Gastrocnemius medialis (tissue), 4 donors: ENCODE measurements around the gene ATP6V0B. TPM values are rescaled to one million over a fixed set of nuclear protein-coding genes. Genes with fewer than 3 reads are reported as not detected.

Source experiments
- ATAC-seq, 2 donors: fragments of 150-250 bp; one replicate each; pipeline ENCODE4 v1.9.1; 2016
- DNase-seq, 2 donors: peaks; one replicate each; pipeline ENCODE4 v3.0.0-alpha.2; 2019
- H3K27ac ChIP-seq, 4 donors: fragments of 200-600 bp; sonication (generic); 1 replicate in 1 of 4; 2 replicates in 3 of 4; pipeline ENCODE4 v1.5.1; 2016 to 2018; ENCODE audit warnings: mild to moderate bottlenecking in 2 of 4, moderate library complexity in 1 of 4
- H3K27me3 ChIP-seq, 3 donors: fragments of 200-600 bp; sonication (generic) in 2 of 3; 1 replicate in 1 of 3; 2 replicates in 2 of 3; pipeline versions ENCODE4 v1.5.1 to v1.6.0; 2016 to 2019; ENCODE audit warnings: mild to moderate bottlenecking in 1 of 3, moderate library complexity in 1 of 3
- H3K36me3 ChIP-seq, 2 donors: fragments of 200-600 bp; sonication (generic) in 1 of 2; one replicate each; pipeline ENCODE4 v1.5.1; 2017 to 2018
- H3K4me1 ChIP-seq, 2 donors: fragments of 200-600 bp; sonication (generic) in 1 of 2; one replicate each; pipeline ENCODE4 v1.5.1; 2016 to 2017; ENCODE audit warnings: mild to moderate bottlenecking in 2 of 2
- H3K4me3 ChIP-seq, 4 donors: fragments of 200-600 bp; sonication (generic) in 3 of 4; 1 replicate in 1 of 4; 2 replicates in 3 of 4; pipeline ENCODE4 v1.5.1; 2016 to 2019; ENCODE audit warnings: mild to moderate bottlenecking in 2 of 4
- H3K9me3 ChIP-seq, 3 donors: fragments of 200-600 bp; sonication (generic) in 2 of 3; 1 replicate in 1 of 3; 2 replicates in 2 of 3; pipeline ENCODE4 v1.5.1; 2016 to 2019
- CTCF ChIP-seq, 5 experiments: fragments of 450-650 bp in 3 of 5; fragments of 200-600 bp in 2 of 5; sonication (generic) in 2 of 5; IDR thresholded peaks in 4 of 5; conservative IDR thresholded peaks in 1 of 5; 1 replicate in 4 of 5; 2 replicates in 1 of 5; pipeline ENCODE4 v1.5.1; 2016 to 2019; ENCODE audit warnings: antibody characterized with exemption in 5 of 5, mild to moderate bottlenecking in 3 of 5, moderate library complexity in 3 of 5
- POLR2A ChIP-seq, 2 donors: fragments of 450-650 bp; IDR thresholded peaks; one replicate each; pipeline ENCODE4 v1.6.1; 2017; ENCODE audit warnings: antibody characterized with exemption in 2 of 2, mild to moderate bottlenecking in 2 of 2, moderate library complexity in 2 of 2
- in situ Hi-C, 4 donors: fragments of 200-750 bp; cut with MboI; loops; one replicate each; pipeline versions ENCODE4 v1.15.0 to v1.8.0; 2017; ENCODE audit warnings: low sequenced_read_pairs in 4 of 4
- intact Hi-C: fragments of 100-400 bp; cut with DNase I; formaldehyde crosslinking; loops from one replicate; pipeline ENCODE4 v1.15.1; 2023; ENCODE audit warnings: low total_unique reads
- total RNA-seq, 4 donors: library from RNA; depleted of rRNA; stranded (reverse); fragments of >200 nt; gene quantifications; one replicate each; pipeline versions ENCODE4 v1.1.0 to v1.2.3, GENCODE V29; 2016

Gene ATP6V0B
- total RNA-seq, 4 donors from 2014 or later = 156 to 242 (median 195) TPM

DNA sequence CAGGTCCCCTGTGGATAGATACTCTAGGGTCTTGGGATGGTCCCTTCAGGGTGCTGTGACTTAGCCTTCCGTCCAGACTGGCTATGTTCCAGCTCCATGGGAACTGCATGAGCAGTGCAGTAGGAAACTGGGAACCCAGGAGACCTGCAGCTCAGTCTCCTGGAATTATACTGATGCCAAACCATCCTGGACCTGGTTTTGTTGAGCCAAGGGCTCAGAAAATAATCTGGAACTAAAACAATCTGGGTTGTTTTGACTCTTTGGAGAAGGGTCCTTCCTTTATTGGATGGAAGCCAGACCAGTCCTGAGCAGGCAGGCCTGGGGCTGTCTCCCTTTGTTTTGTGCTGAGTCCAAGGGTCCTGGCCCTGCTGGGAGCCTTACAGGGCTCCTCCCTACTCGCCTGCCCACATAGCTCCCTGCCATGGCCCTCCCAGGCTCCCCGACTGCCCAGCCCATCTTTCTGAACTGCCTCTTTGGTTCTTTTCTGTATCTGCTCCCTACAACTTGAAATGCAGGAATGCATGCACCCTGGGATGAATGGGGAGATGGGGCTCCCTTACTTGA is 26.8 kb upstream of the ATP6V0B start:
- TF ChIP-seq POLR2A (IDR thresholded peaks at IDR 0.05) = no peak
- no peaks in the 10 kb centered on the region for H3K27me3 ChIP-seq
- no peak for DNase-seq
- H3K27ac ChIP-seq = peak overlapping the region; percentile 90 to 97 (median 94)
- H3K4me3 ChIP-seq = peak overlapping the region; percentile 73 to 85 (median 80)
- ATAC-seq = no peak
- H3K4me1 ChIP-seq = peaks cover 67 to 70% of the 10 kb centered on the region in 2 donors
- in situ Hi-C loops (loop anchor here in 2 of 4 donors (25.0 kb wide), 1 partner anchor 411 kb away; the partner anchor contains the start of gene PTPRF (in 2 of the 2)), intact Hi-C loops (loop anchor here (2.0 to 5.0 kb wide), 4 partner anchors 67 to 241 kb away; partner anchors contain the start of gene ST3GAL3)
- H3K9me3 ChIP-seq = no peaks in the 10 kb centered on the region
- H3K36me3 ChIP-seq = peaks cover 0 to 12% of the 10 kb centered on the region in 2 donors

- H3K27ac ChIP-seq = peak overlapping the region; percentile 90 to 97 (median 94)
- H3K4me1 ChIP-seq = peaks cover 82 to 86% of the 10 kb centered on the region in 2 donors
- H3K27me3 ChIP-seq = no peaks in the 10 kb centered on the region
- H3K9me3 ChIP-seq = no peaks in the 10 kb centered on the region
- no peak for DNase-seq
- in situ Hi-C loops = loop anchor here in 2 of 4 donors (25.0 kb wide), 1 partner anchor 412 kb away; the partner anchor contains the start of gene PTPRF (in 2 of the 2)
- H3K4me3 ChIP-seq = no peak overlapping the region
- TF ChIP-seq CTCF (IDR thresholded peaks at IDR 0.05 in 4 of 5, conservative IDR thresholded peaks at IDR 0.05 in 1 of 5) (no peak), POLR2A (IDR thresholded peaks at IDR 0.05) (no peak)
- intact Hi-C loops = loop anchor here (5.0 kb wide), 3 partner anchors 87 to 828 kb away; partner anchors contain the start of genes RPS8 and ST3GAL3
- H3K36me3 ChIP-seq = peaks cover 0 to 12% of the 10 kb centered on the region in 2 donors
- ATAC-seq = no peak
These were observed 25.1 kb upstream of the ATP6V0B start for GRCh38 chr1:43949678-43950077.

DNA sequence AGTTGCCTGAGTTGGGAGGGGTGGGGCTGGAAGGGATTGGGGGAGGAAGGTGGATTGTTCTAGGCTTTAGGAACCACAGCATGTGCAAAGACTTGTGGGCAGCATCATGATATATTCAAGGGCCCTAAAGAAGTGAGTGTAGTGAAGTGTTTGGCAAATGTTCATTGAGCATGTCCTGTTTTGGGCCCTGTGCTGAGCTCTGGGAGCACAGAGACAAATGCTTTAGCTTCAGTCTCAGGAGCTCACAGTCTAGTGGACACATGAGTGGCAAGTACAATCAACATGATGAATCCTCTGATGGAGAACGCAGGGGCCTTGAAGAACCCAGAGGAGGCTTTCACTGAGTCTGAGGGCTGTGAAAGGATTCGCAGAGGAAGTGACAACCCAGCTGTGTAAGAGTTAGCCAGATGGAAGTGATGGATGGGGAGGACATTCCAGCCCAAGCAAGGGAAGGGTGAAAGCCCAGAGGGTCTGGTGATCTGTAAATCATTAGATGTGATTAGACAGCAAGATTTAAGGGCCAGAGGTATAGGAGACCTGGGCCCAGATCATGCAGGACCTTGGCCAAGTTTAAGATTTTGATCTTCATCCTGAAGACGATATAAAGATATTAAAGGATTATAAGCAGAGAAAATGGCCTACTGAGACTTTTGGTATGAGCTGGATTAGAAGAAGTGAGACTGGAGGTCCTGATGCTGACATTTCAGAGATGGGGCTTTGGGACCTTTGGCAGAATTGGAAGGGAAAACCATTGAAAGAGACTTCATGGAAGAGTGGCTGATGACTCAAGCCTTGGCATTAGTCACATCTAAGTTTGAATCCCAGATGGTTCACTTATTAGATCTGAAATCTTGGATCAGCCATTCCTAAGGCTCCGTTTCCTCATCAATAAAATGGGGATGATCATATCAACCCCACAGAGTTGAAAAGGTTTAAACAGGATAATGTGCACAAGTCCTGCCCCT is 23.5 kb upstream of the ATP6V0B start:
- intact Hi-C loops (loop anchor here (5.0 kb wide), 1 partner anchor 826 kb away; the partner anchor contains the start of gene RPS8), in situ Hi-C loops (no loop called here)
- Histone ChIP-seq H3K9me3 (no peaks in the 10 kb centered on the region), H3K27me3 (no peaks in the 10 kb centered on the region), H3K36me3 (peaks cover 0 to 16% of the 10 kb centered on the region in 2 donors), H3K27ac (peak overlapping the region; percentile 90 to 97 (median 94)), H3K4me1 (peaks cover 80 to 84% of the 10 kb centered on the region in 2 donors), H3K4me3 (no peak overlapping the region)
- no peak for TF ChIP-seq POLR2A (IDR thresholded peaks at IDR 0.05)
- TF ChIP-seq CTCF (IDR thresholded peaks at IDR 0.05 in 4 of 5, conservative IDR thresholded peaks at IDR 0.05 in 1 of 5) = no peak
- DNase-seq (no peak), ATAC-seq (no peak)

DNA sequence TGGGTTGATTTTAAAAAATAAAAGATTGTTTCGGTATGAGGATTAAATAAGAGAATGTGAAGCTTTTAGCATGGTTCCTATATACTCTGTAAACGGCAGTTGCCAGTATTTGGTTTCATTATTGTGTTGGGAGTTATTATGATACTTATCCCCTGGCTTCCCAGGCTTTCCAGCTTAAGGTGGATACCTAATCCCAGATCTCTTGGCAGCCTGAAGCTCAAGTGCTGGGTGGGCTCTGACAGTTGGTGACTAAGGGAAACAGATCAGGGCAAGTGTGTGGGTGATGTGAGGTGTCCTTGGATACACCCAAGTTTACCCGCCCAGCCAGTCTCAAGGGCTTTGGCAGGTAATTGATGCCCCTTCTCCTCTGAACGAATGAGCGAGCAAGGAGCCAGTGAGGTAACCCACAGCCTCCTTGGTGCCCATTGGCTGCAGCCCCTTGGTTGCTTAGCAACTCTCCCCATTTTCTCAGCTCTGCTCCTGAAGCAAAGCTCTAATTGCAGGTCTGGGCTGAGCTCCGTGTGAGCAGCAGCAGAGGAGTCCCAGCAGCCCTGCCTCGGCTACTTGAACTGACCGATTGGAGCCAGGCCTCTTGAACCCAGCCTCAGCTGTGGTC is 21.9 kb upstream of the ATP6V0B start:
- DNase-seq (no peak), ATAC-seq (no peak)
- Histone ChIP-seq H3K36me3 (peaks cover 0 to 32% of the 10 kb centered on the region in 2 donors), H3K4me3 (no peak overlapping the region), H3K27ac (peak overlapping the region; percentile 56 to 97 (median 94)), H3K4me1 (peaks cover 77% of the 10 kb centered on the region in 2 donors), H3K27me3 (no peaks in the 10 kb centered on the region), H3K9me3 (no peaks in the 10 kb centered on the region)
- in situ Hi-C loops (no loop called here), intact Hi-C loops (loop anchor here (5.0 kb wide), 1 partner anchor 824 kb away; the partner anchor contains the start of gene RPS8)
- TF ChIP-seq CTCF (IDR thresholded peaks at IDR 0.05 in 4 of 5, conservative IDR thresholded peaks at IDR 0.05 in 1 of 5) (no peak), POLR2A (IDR thresholded peaks at IDR 0.05) (no peak)
